HG02571 (cell line): ENCODE measurements around the gene ADAMTS2.
"Not testable (repeated sequence)": the region's sequence is repeated elsewhere in the genome, so short reads cannot be mapped to it uniquely, and the experiment has no call there.

Experiments
- ATAC-seq: cut with Tn5 transposase; IDR thresholded peaks from one replicate; pipeline ENCODE4 v1.9.1; 2021; ENCODE audit warnings: mild to moderate bottlenecking, moderate library complexity; ENCODE audit not compliant: unreplicated experiment

Gene ADAMTS2

GRCh38 chr5:179118756-179119414 lies 226.4 kb downstream of the ADAMTS2 start:
- ATAC-seq: no peak

GRCh38 chr5:179118338-179118737 lies 226.9 kb downstream of the ADAMTS2 start:
- ATAC-seq: no peak

GRCh38 chr5:179115845-179116524 lies 229.3 kb downstream of the ADAMTS2 start:
- no peak for ATAC-seq

- ATAC-seq: no peak
Observed at GRCh38 chr5:179115307-179115706, 230.0 kb downstream of the ADAMTS2 start.

- ATAC-seq: no peak
Observed at GRCh38 chr5:179114756-179115155, 230.5 kb downstream of the ADAMTS2 start.

- ATAC-seq: no peak
Observed at GRCh38 chr5:179113945-179114641, 231.2 kb downstream of the ADAMTS2 start.

- ATAC-seq: no peak
Observed at GRCh38 chr5:179113143-179113530, 232.1 kb downstream of the ADAMTS2 start.

- no peak for ATAC-seq
Observed at GRCh38 chr5:179112469-179113142, 232.7 kb downstream of the ADAMTS2 start.

- ATAC-seq: no peak
Observed at GRCh38 chr5:179111267-179112207, 233.7 kb downstream of the ADAMTS2 start.

- ATAC-seq: no peak
Observed at GRCh38 chr5:179110528-179110927, 234.7 kb downstream of the ADAMTS2 start.

GRCh38 chr5:179101282-179101681 lies 244.0 kb downstream of the ADAMTS2 start:
- not testable (repeated sequence) for ATAC-seq

- ATAC-seq: no peak
Observed at GRCh38 chr5:179089502-179089901, 255.8 kb downstream of the ADAMTS2 start.

- no peak for ATAC-seq
Observed at GRCh38 chr5:179080724-179081123, 264.5 kb downstream of the ADAMTS2 start.

GRCh38 chr5:179079165-179079987 lies 265.9 kb downstream of the ADAMTS2 start:
- no peak for ATAC-seq

- ATAC-seq: no peak
Observed at GRCh38 chr5:179065703-179066102, 279.6 kb downstream of the ADAMTS2 start.

GRCh38 chr5:179061025-179061424 lies 284.2 kb downstream of the ADAMTS2 start:
- ATAC-seq: no peak
